ENCODE measurements around the gene KSR2. TPM values are rescaled to one million over a fixed set of nuclear protein-coding genes. Genes with fewer than 3 reads are reported as not detected.
"Not testable (repeated sequence)": the region's sequence is repeated elsewhere in the genome, so short reads cannot be mapped to it uniquely, and the experiment has no call there.

Gene KSR2
- total RNA-seq, 1 experiment from 2014 or later: 0.06 TPM

- peak; percentile 46 for DNase-seq (ENCODE audit: low spot score)
These were observed 110.9 kb downstream of the KSR2 start for GRCh38 chr12:117857632-117858612.

- DNase-seq (ENCODE audit: low spot score): not testable (repeated sequence)
These were observed 111.7 kb downstream of the KSR2 start for GRCh38 chr12:117857139-117857538.

GRCh38 chr12:117855165-117855564, 113.6 kb downstream of the KSR2 start:
- DNase-seq (ENCODE audit: low spot score): no peak

GRCh38 chr12:117854339-117855012, 114.3 kb downstream of the KSR2 start:
- peak; percentile 64 for DNase-seq (ENCODE audit: low spot score)

- DNase-seq (ENCODE audit: low spot score): no peak
These were observed 115.2 kb downstream of the KSR2 start for GRCh38 chr12:117853600-117853999.

GRCh38 chr12:117850048-117850447, 118.7 kb downstream of the KSR2 start:
- DNase-seq (ENCODE audit: low spot score): peak; percentile 52

GRCh38 chr12:117847371-117847770, 121.4 kb downstream of the KSR2 start:
- DNase-seq (ENCODE audit: low spot score): no peak

GRCh38 chr12:117845271-117845904, 123.4 kb downstream of the KSR2 start:
- DNase-seq (ENCODE audit: low spot score): no peak

GRCh38 chr12:117844114-117844830, 124.5 kb downstream of the KSR2 start:
- no peak for DNase-seq (ENCODE audit: low spot score)

GRCh38 chr12:117842630-117843029, 126.2 kb downstream of the KSR2 start:
- DNase-seq (ENCODE audit: low spot score): no peak

GRCh38 chr12:117842220-117842619, 126.6 kb downstream of the KSR2 start:
- DNase-seq (ENCODE audit: low spot score): no peak

GRCh38 chr12:117837737-117838050, 131.1 kb downstream of the KSR2 start:
- DNase-seq (ENCODE audit: low spot score): no peak

- DNase-seq (ENCODE audit: low spot score): peak; percentile 67
These were observed 131.6 kb downstream of the KSR2 start for GRCh38 chr12:117836999-117837736.

- no peak for DNase-seq (ENCODE audit: low spot score)
These were observed 132.3 kb downstream of the KSR2 start for GRCh38 chr12:117836476-117836875.

GRCh38 chr12:117835156-117835555, 133.6 kb downstream of the KSR2 start:
- no peak for DNase-seq (ENCODE audit: low spot score)

- no peak for DNase-seq (ENCODE audit: low spot score)
These were observed 136.0 kb downstream of the KSR2 start for GRCh38 chr12:117832459-117833457.

GRCh38 chr12:117830471-117830870, 138.3 kb downstream of the KSR2 start:
- no peak for DNase-seq (ENCODE audit: low spot score)

- DNase-seq (ENCODE audit: low spot score): no peak
These were observed 139.7 kb downstream of the KSR2 start for GRCh38 chr12:117829108-117829507.

- DNase-seq (ENCODE audit: low spot score): no peak
These were observed 141.1 kb downstream of the KSR2 start for GRCh38 chr12:117827660-117828059.

GRCh38 chr12:117825827-117826226, 143.0 kb downstream of the KSR2 start:
- DNase-seq (ENCODE audit: low spot score): no peak
